ENCODE data around the gene NPAS3. TPM values are rescaled to one million over a fixed set of nuclear protein-coding genes. Genes with fewer than 3 reads are reported as not detected.

Gene NPAS3
- total RNA-seq, 1 donor from 2014 or later: not detected

- Mint-ChIP-seq H3K27ac (no peak overlapping the region), H3K4me3 (no peak overlapping the region), H3K9me3 (peaks cover 3% of the 10 kb centered on the region), H3K27me3 (ENCODE audit: insufficient read depth, low read depth) (no peaks in the 10 kb centered on the region), H3K4me1 (peaks cover 19% of the 10 kb centered on the region), H3K36me3 (peaks cover 6% of the 10 kb centered on the region)
- Histone ChIP-seq H3K9ac (no peak overlapping the region), H3K9me3 (ENCODE audit: low read depth) (no peaks in the 10 kb centered on the region), H4K20me1 (ENCODE audit: low read depth) (no peaks in the 10 kb centered on the region), H3K36me3 (no peaks in the 10 kb centered on the region), H3K27me3 (no peaks in the 10 kb centered on the region), H3K4me3 (no peak overlapping the region), H3F3A (ENCODE audit: low read depth) (no peaks in the 10 kb centered on the region), H3K4me1 (no peaks in the 10 kb centered on the region), H2AFZ (replicated peaks) (peak overlapping the region; percentile 14), H3K27ac (no peak overlapping the region), H3K79me2 (ENCODE audit: low read depth) (no peaks in the 10 kb centered on the region), H3K4me2 (no peak overlapping the region)
- no peak for DNase-seq (ENCODE audit: low spot score)
- no peak for TF ChIP-seq EZH2phosphoT487 (IDR thresholded peaks at IDR 0.05)
- TF ChIP-seq EZH2 (IDR thresholded peaks at IDR 0.05): no peak
- no peak for TF ChIP-seq CTCF (IDR thresholded peaks at IDR 0.05)
Observed at GRCh38 chr14:33241331-33241730, 302.7 kb downstream of the NPAS3 start.

- H3K4me2 ChIP-seq: peak overlapping the region; percentile 68
- H3K27me3 Mint-ChIP-seq (ENCODE audit: insufficient read depth, low read depth): peaks cover 2% of the 10 kb centered on the region
Observed at GRCh38 chr14:33249233-33249820, 310.6 kb downstream of the NPAS3 start.

GRCh38 chr14:33250963-33251362 lies 312.3 kb downstream of the NPAS3 start:
- TF ChIP-seq EZH2 (IDR thresholded peaks at IDR 0.05) (no peak), EZH2phosphoT487 (IDR thresholded peaks at IDR 0.05) (no peak), CTCF (IDR thresholded peaks at IDR 0.05) (no peak)
- Histone ChIP-seq H4K20me1 (ENCODE audit: low read depth) (no peaks in the 10 kb centered on the region), H2AFZ (replicated peaks) (no peak overlapping the region), H3K9ac (no peak overlapping the region), H3K4me3 (peak overlapping the region; percentile 11), H3K27ac (no peak overlapping the region), H3F3A (ENCODE audit: low read depth) (peaks cover 22% of the 10 kb centered on the region), H3K4me2 (peak overlapping the region; percentile 68), H3K36me3 (no peaks in the 10 kb centered on the region), H3K4me1 (peaks cover 36% of the 10 kb centered on the region), H3K9me3 (ENCODE audit: low read depth) (no peaks in the 10 kb centered on the region), H3K27me3 (peaks cover 18% of the 10 kb centered on the region), H3K79me2 (ENCODE audit: low read depth) (no peaks in the 10 kb centered on the region)
- H3K27ac Mint-ChIP-seq: peak overlapping the region; percentile 84
- peaks cover 2% of the 10 kb centered on the region for H3K27me3 Mint-ChIP-seq (ENCODE audit: insufficient read depth, low read depth)
- peaks cover 10% of the 10 kb centered on the region for H3K36me3 Mint-ChIP-seq
- no peak overlapping the region for H3K4me3 Mint-ChIP-seq
- no peaks in the 10 kb centered on the region for H3K9me3 Mint-ChIP-seq
- H3K4me1 Mint-ChIP-seq: peaks cover 53% of the 10 kb centered on the region
- DNase-seq (ENCODE audit: low spot score): peak; percentile 33

More at GRCh38 chr14:33249233-33249820, 310.6 kb downstream of the NPAS3 start:
- H3K9me3 ChIP-seq (ENCODE audit: low read depth): no peaks in the 10 kb centered on the region
- H3F3A ChIP-seq (ENCODE audit: low read depth): peaks cover 22% of the 10 kb centered on the region
- DNase-seq (ENCODE audit: low spot score): peak; percentile 79
- peak overlapping the region; percentile 61 for H3K27ac Mint-ChIP-seq
- H3K36me3 Mint-ChIP-seq: peaks cover 12% of the 10 kb centered on the region
- peak overlapping the region; percentile 54 for H3K4me3 Mint-ChIP-seq
- no peak overlapping the region for H2AFZ ChIP-seq (replicated peaks)
- H3K27ac ChIP-seq: no peak overlapping the region
- peaks cover 18% of the 10 kb centered on the region for H3K27me3 ChIP-seq
- H4K20me1 ChIP-seq (ENCODE audit: low read depth): no peaks in the 10 kb centered on the region
- no peaks in the 10 kb centered on the region for H3K36me3 ChIP-seq
- peaks cover 3% of the 10 kb centered on the region for H3K9me3 Mint-ChIP-seq
- TF ChIP-seq EZH2phosphoT487 (IDR thresholded peaks at IDR 0.05) (peak; percentile 84), CTCF (IDR thresholded peaks at IDR 0.05) (no peak)
- no peak overlapping the region for H3K9ac ChIP-seq
- peak overlapping the region; percentile 12 for H3K4me3 ChIP-seq
- peaks cover 36% of the 10 kb centered on the region for H3K4me1 ChIP-seq
- peaks cover 50% of the 10 kb centered on the region for H3K4me1 Mint-ChIP-seq
- H3K79me2 ChIP-seq (ENCODE audit: low read depth): no peaks in the 10 kb centered on the region
